Measurements from ENCODE around the gene IPP. TPM values are rescaled to one million over a fixed set of nuclear protein-coding genes. Genes with fewer than 3 reads are reported as not detected.
"Not testable (repeated sequence)": the region's sequence is repeated elsewhere in the genome, so short reads cannot be mapped to it uniquely, and the experiment has no call there.

Gene IPP
- total and polyA plus RNA-seq, 2 of the 8 experiments (the other 6 are each of a cell fraction or from before 2014, with no cell fraction given), result 1.4 to 5.6 TPM

DNA sequence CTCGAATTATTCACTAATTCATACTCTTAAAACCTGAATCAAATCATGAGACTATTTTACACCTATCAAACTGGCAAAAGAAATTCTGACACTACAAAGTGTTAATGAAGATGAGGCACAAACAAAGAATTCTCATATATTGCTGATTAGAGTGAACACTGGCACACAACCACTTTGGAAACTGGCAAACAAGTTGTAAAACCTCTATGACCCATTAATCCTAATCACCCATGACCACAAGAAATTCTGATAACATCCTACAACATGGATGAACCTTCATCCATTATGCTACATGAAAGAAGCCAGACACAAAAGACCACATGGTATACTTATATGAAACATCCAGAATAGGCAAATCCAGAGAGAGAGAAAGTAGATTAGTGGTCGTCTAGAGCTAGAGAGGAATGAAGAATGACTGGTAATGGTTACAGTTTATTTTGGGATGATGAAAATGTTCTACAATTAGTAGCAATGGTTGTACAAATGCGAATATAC, 72.7 kb downstream of the IPP start (continued):
- TF ChIP-seq BRCA1 (IDR thresholded peaks at IDR 0.05; ENCODE audit: low read depth, low read length) (no peak), TCF12 (IDR thresholded peaks at IDR 0.05; ENCODE audit: low read depth, low read length) (no peak), SRF (IDR thresholded peaks at IDR 0.05; ENCODE audit: low read depth, low read length) (no peak)
- TF ChIP-seq, protein P1, sequence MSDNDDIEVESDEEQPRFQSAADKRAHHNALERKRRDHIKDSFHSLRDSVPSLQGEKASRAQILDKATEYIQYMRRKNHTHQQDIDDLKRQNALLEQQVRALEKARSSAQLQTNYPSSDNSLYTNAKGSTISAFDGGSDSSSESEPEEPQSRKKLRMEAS (IDR thresholded peaks at IDR 0.05), result no peak

DNA sequence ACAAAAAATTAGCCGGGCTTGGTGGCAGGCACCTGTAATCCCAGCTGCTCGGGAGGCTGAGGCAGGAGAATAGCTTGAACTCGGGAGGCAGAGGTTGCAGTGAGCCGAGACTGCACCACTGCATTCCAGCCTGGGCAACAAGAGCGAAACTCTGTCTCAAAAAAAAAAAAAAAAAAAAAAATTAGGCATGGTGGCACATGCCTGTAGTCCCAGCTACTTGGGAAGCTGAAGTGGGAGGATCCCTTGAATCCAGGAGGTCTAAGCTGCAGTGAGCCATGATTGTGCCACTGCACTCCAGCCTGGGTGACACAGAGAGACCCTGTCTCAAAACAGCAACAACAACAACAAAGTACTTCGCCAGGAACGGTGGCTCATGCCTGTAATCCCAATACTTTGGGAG, 73.9 kb downstream of the IPP start:
- ChIA-PET POLR2A (ENCODE audit: partially characterized antibody) (interaction anchor here (0.5 to 1.8 kb wide), 4 partner anchors 9 to 591 kb away, joined by 3 to 11 read pairs (median 4); partner anchors contain the start of gene GPBP1L1), CTCF (ENCODE audit: partially characterized antibody) (interaction anchor here (1.2 kb wide), 1 partner anchor 210 kb away, joined by 4 read pairs; no protein-coding TSS in a partner anchor)
- not testable (repeated sequence) for H3K79me1 ChIP-seq (ENCODE audit: low read depth, low read length); H3K4me3 ChIP-seq (ENCODE audit: extremely low read depth in 1 of 4, insufficient read depth in 2 of 4, low read depth in 3 of 4, low read length in 4 of 4); H2BK5ac ChIP-seq (ENCODE audit: low read depth, low read length); H4K8ac ChIP-seq (ENCODE audit: extremely low read depth, insufficient read depth, low read length); H3K9ac ChIP-seq (replicated peaks in 1 of 4; ENCODE audit: extremely low read depth in 1 of 4, low read depth in 3 of 4, low read length in 3 of 4); H4K91ac ChIP-seq (replicated peaks; ENCODE audit: insufficient read length, low read length); FAIRE-seq; H2BK20ac ChIP-seq (ENCODE audit: low read length); H3K56ac ChIP-seq (replicated peaks; ENCODE audit: insufficient read length, low read depth, low read length); DNase-seq (ENCODE audit: low read depth in 1 of 2, low spot score in 2 of 2); H2BK12ac ChIP-seq (ENCODE audit: low read depth, low read length); H4K5ac ChIP-seq (ENCODE audit: insufficient read length, low read depth, low read length); H2AFZ ChIP-seq (ENCODE audit: low read length); H2BK120ac ChIP-seq (replicated peaks; ENCODE audit: low read depth, low read length); H2BK15ac ChIP-seq (ENCODE audit: low read length); H2AK5ac ChIP-seq (ENCODE audit: low read depth, low read length); H3K27me3 ChIP-seq (replicated peaks in 1 of 4; ENCODE audit: control insufficient read depth in 3 of 4, extremely low read depth in 1 of 4, insufficient read depth in 3 of 4, low read length in 3 of 4); H3K4me2 ChIP-seq (ENCODE audit: insufficient read depth in 1 of 2, low read depth in 2 of 2, low read length in 2 of 2); H3K9me3 ChIP-seq (ENCODE audit: insufficient read depth in 2 of 2, low read depth in 1 of 2, low read length in 1 of 2); H3K36me3 ChIP-seq (ENCODE audit: control insufficient read depth in 2 of 4, insufficient read depth in 4 of 4, low read length in 3 of 4); H3K23me2 ChIP-seq (ENCODE audit: low read depth, low read length); H3K4ac ChIP-seq (replicated peaks; ENCODE audit: insufficient read length, low read depth, low read length); H3K14ac ChIP-seq (ENCODE audit: insufficient read length); H3K23ac ChIP-seq (ENCODE audit: insufficient read length); H3K18ac ChIP-seq (ENCODE audit: extremely low read depth, low read length); H3K27ac ChIP-seq (ENCODE audit: low read depth, low read length)
- Histone ChIP-seq H3K79me2 (ENCODE audit: control insufficient read depth in 1 of 2, insufficient read depth in 2 of 2, low read length in 2 of 2) (peaks cover 65 to 98% of the 10 kb centered on the region in 2 experiments), H4K20me1 (replicated peaks in 1 of 2; ENCODE audit: control insufficient read depth in 1 of 2, insufficient read depth in 2 of 2, low read length in 2 of 2) (peaks cover 23 to 26% of the 10 kb centered on the region in 2 experiments), H3K4me1 (replicated peaks in 1 of 4; ENCODE audit: control insufficient read depth in 3 of 4, insufficient read depth in 4 of 4, low read length in 3 of 4) (peaks cover 0 to 20% (median 5%) of the 10 kb centered on the region in 4 experiments; a peak in 5 of 7 replicates)
- 74% methylated on average over 6 of the region's 7 CpGs; no CpG with 5 or more reads in 1 of the 2 experiments for WGBS, 2 experiments (ENCODE audit: extremely low coverage in 1 of 2, insufficient coverage in 1 of 2, insufficient read length in 1 of 2, insufficient replicate concordance in 2 of 2, low coverage in 1 of 2, low lambda C conversion rate in 2 of 2, missing lambda C conversion rate in 1 of 2)
